Gastrocnemius medialis (tissue), 4 donors: ENCODE measurements around the gene BNC2.

Experiments used
- CTCF ChIP-seq, 5 experiments: fragments of 450-650 bp in 3 of 5; fragments of 200-600 bp in 2 of 5; sonication (generic) in 2 of 5; IDR thresholded peaks in 4 of 5; conservative IDR thresholded peaks in 1 of 5; 1 replicate in 4 of 5; 2 replicates in 1 of 5; pipeline ENCODE4 v1.5.1; 2016 to 2019; ENCODE audit warnings: antibody characterized with exemption in 5 of 5, mild to moderate bottlenecking in 3 of 5, moderate library complexity in 3 of 5
- POLR2A ChIP-seq, 2 donors: fragments of 450-650 bp; IDR thresholded peaks; one replicate each; pipeline ENCODE4 v1.6.1; 2017; ENCODE audit warnings: antibody characterized with exemption in 2 of 2, mild to moderate bottlenecking in 2 of 2, moderate library complexity in 2 of 2

GRCh38 chr9:16659096-16659495, 211.4 kb downstream of the BNC2 start:
- TF ChIP-seq CTCF (IDR thresholded peaks at IDR 0.05 in 4 of 5, conservative IDR thresholded peaks at IDR 0.05 in 1 of 5) (no peak), POLR2A (IDR thresholded peaks at IDR 0.05) (no peak)
